MG63 (cell line): ENCODE data around the gene ATP10A. TPM values are rescaled to one million over a fixed set of nuclear protein-coding genes. Genes with fewer than 3 reads are reported as not detected.

Experiments
- DNase-seq: peaks from one replicate; pipeline ENCODE4 v3.0.0-alpha.2; 2020
- H3K27me3 ChIP-seq: fragments of 250-450 bp; sonication (Bioruptor Pico); 2 replicates; pipeline ENCODE4 v1.5.1; 2020; ENCODE audit warnings: mild to moderate bottlenecking, moderate library complexity
- H3K36me3 ChIP-seq: fragments of 250-450 bp; sonication (Bioruptor Pico); 2 replicates; pipeline ENCODE4 v1.5.1; 2020; ENCODE audit warnings: mild to moderate bottlenecking, moderate library complexity
- H3K4me3 ChIP-seq: fragments of 250-450 bp; sonication (Bioruptor Pico); 2 replicates; pipeline ENCODE4 v1.5.1; 2020; ENCODE audit warnings: mild to moderate bottlenecking, moderate library complexity
- H3K9me3 ChIP-seq: fragments of 250-450 bp; sonication (Bioruptor Pico); 2 replicates; pipeline ENCODE4 v1.5.1; 2020; ENCODE audit warnings: mild to moderate bottlenecking, moderate library complexity
- total RNA-seq: library from RNA; depleted of rRNA; stranded (reverse); fragments of >200 nt; shearing (Covaris generic); gene quantifications from 2 replicates; pipeline ENCODE4 v1.2.3, GENCODE V29; 2014; ENCODE audit warnings: low replicate concordance

Gene ATP10A
- total RNA-seq, 1 experiment from 2014 or later: 2.1 TPM

DNA sequence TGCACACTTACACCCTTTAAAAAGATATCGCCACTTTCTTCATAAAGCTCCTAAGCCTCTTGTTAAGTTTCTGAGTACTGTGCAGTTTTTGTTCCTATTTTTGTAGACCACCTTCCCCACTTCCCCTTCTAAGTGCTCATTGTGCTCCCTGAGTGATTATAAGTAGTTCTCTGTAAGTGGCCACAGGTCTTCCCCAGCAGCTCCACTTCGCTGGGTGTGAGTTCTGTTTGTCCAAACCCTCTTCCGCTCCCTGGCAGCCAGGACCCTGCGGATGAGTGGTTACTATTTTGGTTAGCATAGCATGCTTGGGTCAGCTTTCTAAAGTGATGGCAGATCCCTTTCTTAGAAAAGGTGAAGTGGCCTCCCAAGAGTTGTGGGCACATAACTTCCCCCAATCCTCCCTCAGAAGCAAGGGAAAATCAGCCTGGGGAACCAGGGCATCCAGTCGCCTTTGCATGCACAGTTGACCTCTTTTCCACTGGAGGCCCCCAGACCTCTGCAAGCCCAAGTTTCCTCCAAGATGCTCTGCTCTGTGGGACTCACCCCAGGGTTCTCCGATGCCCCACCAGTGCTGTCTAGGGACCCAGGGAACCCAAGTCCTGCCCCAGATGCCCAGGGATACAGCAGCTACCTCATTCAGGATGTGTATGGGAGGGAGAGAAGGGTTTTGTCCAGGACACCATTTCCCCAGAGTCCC, 69.6 kb downstream of the ATP10A start:
- H3K27me3 ChIP-seq: no peaks in the 10 kb centered on the region
- H3K9me3 ChIP-seq: no peaks in the 10 kb centered on the region
- H3K36me3 ChIP-seq: no peaks in the 10 kb centered on the region
- H3K4me3 ChIP-seq: no peak overlapping the region
- DNase-seq: no peak

GRCh38 chr15:25792128-25792527, 71.0 kb downstream of the ATP10A start:
- DNase-seq: no peak
- Histone ChIP-seq H3K27me3 (no peaks in the 10 kb centered on the region), H3K9me3 (no peaks in the 10 kb centered on the region), H3K36me3 (no peaks in the 10 kb centered on the region), H3K4me3 (no peak overlapping the region)

GRCh38 chr15:25790000-25790660, 73.0 kb downstream of the ATP10A start:
- Histone ChIP-seq H3K36me3 (no peaks in the 10 kb centered on the region), H3K4me3 (no peak overlapping the region), H3K9me3 (no peaks in the 10 kb centered on the region), H3K27me3 (no peaks in the 10 kb centered on the region)
- peak; percentile 61 for DNase-seq

DNA sequence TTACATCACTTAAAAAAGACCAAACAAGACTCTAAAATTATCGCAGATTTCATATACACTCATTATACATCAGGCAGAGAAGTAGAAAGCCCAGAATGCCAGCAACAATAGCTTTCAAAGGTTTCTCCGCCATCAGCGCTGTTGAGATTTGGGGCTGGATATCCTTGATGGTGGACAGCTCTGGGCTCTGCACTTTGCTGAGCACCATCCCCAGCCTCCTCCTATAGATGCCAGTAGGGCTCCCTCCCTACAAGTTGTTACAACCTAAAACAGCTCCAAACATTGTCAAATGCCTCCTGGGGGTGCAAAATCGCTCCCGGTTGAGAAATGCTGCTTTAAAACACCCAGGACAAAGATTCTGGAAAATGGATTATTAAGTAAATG, 73.5 kb downstream of the ATP10A start:
- no peaks in the 10 kb centered on the region for H3K27me3 ChIP-seq
- no peak overlapping the region for H3K4me3 ChIP-seq
- H3K36me3 ChIP-seq: no peaks in the 10 kb centered on the region
- DNase-seq: no peak
- H3K9me3 ChIP-seq: no peaks in the 10 kb centered on the region

- Histone ChIP-seq H3K36me3 (no peaks in the 10 kb centered on the region), H3K4me3 (no peak overlapping the region), H3K9me3 (no peaks in the 10 kb centered on the region), H3K27me3 (no peaks in the 10 kb centered on the region)
- no peak for DNase-seq
Measured at GRCh38 chr15:25789211-25789610, 73.9 kb downstream of the ATP10A start.

- DNase-seq: peak; percentile 54
- no peaks in the 10 kb centered on the region for H3K36me3 ChIP-seq
- H3K4me3 ChIP-seq: no peak overlapping the region
- no peaks in the 10 kb centered on the region for H3K9me3 ChIP-seq
- H3K27me3 ChIP-seq: no peaks in the 10 kb centered on the region
Measured at GRCh38 chr15:25787855-25788520, 75.1 kb downstream of the ATP10A start.

DNA sequence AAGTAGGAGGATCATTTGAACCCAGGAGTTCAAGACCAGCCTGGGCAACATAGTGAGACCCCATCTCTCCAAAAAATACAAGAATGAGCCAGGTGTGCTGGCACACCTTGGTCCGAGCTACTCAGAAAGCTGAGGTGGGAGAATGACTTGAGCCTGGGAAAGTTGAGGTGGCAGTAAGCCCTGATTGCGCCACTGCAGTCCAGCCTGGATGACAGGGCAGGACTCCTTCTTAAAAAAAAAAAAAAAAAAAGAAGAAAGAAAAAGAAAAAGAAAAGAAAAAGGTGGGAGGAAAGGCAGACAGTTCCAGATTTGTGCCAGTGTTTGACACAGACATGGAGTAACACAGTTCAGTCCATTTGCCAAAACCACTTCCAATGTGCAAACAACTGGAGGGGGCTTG, 75.7 kb downstream of the ATP10A start:
- Histone ChIP-seq H3K36me3 (no peaks in the 10 kb centered on the region), H3K27me3 (no peaks in the 10 kb centered on the region), H3K9me3 (no peaks in the 10 kb centered on the region), H3K4me3 (no peak overlapping the region)
- no peak for DNase-seq

GRCh38 chr15:25786040-25786439, 77.1 kb downstream of the ATP10A start:
- Histone ChIP-seq H3K4me3 (no peak overlapping the region), H3K36me3 (no peaks in the 10 kb centered on the region), H3K27me3 (no peaks in the 10 kb centered on the region), H3K9me3 (no peaks in the 10 kb centered on the region)
- DNase-seq: no peak

GRCh38 chr15:25785641-25786025, 77.5 kb downstream of the ATP10A start:
- no peaks in the 10 kb centered on the region for H3K9me3 ChIP-seq
- H3K27me3 ChIP-seq: no peaks in the 10 kb centered on the region
- no peak for DNase-seq
- H3K4me3 ChIP-seq: no peak overlapping the region
- no peaks in the 10 kb centered on the region for H3K36me3 ChIP-seq

DNA sequence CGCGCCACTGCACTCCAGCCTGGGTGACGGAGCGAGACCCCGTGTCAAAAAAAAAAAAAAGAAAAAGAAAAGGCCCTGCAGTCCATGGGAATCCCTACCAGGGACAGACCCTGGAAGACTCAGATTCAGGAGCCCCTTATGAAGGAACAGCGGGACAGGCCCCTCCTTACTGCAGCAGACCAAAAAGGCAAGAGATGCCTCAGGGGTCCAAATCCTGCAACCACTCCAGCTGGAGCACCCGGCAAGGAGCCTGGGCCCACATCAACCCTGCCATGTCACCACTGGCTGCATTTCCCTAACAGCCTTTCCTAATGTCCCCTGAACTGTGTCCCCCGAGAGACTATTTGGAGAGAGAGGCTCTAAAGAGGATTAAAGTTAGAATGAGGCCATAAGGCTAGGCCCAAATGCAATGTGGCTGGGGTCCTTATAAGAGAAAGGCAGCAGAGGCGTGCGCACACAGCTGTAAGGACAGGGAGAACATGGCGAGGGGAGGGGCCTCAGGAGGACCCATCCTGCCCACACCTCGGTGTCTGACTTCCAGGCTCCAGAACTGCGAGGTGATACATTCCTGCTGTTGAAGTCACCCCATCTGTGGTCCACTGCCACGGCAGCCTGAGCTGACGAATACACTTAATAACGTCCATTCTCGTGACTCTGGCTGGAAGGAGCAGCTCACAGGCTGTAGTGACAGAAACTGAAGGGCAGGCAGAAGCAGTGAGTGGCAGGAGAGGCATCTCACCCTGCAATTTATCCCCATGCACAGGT, 78.1 kb downstream of the ATP10A start:
- H3K4me3 ChIP-seq: no peak overlapping the region
- H3K36me3 ChIP-seq: no peaks in the 10 kb centered on the region
- no peaks in the 10 kb centered on the region for H3K27me3 ChIP-seq
- H3K9me3 ChIP-seq: no peaks in the 10 kb centered on the region
- DNase-seq: no peak

- H3K27me3 ChIP-seq: no peaks in the 10 kb centered on the region
- no peaks in the 10 kb centered on the region for H3K36me3 ChIP-seq
- DNase-seq: no peak
- no peak overlapping the region for H3K4me3 ChIP-seq
- no peaks in the 10 kb centered on the region for H3K9me3 ChIP-seq
Measured at GRCh38 chr15:25783607-25784540, 79.3 kb downstream of the ATP10A start.

- DNase-seq: no peak
Measured at GRCh38 chr15:25783134-25783533, 80.0 kb downstream of the ATP10A start.

DNA sequence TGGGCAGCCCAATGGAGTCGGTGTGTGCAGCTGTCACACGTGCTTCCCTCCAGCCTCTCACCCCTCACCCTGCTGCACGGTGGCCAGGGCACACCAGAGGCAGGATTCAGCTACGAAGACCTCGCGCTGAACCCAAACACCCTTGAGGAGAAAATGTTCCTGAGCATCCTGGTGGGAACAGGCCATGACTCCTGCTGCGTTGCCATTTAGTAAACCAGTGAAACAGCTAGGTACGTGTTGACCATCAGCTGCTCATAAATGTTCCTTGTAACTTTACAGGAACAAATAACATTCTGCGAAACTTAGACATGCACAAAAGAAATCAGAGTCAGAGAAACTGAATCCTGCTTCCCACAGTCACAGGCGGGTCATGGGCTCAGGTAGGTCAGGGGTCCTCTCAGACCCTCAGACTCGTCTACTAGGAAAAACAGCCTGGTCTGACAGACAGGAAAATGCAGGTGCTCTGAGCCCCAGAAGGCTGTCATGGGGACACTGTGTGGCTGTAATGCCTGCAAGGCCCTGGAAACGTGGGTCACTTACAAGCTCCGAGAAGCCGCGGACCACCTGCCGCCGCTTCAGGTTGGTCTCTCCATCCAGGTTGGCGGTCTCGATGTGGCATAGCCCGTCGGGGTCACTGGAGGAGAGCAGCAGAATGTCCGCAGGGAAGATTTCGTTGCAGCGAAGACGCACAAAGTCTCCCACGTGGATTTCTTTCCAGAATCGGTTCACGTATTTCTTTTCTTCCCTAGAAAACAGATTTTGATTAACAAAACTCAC, 82.5 kb downstream of the ATP10A start:
- no peaks in the 10 kb centered on the region for H3K9me3 ChIP-seq
- DNase-seq: no peak
- H3K27me3 ChIP-seq: no peaks in the 10 kb centered on the region
- H3K4me3 ChIP-seq: no peak overlapping the region
- H3K36me3 ChIP-seq: no peaks in the 10 kb centered on the region

More at GRCh38 chr15:25783134-25783533, 80.0 kb downstream of the ATP10A start:
- H3K9me3 ChIP-seq: no peaks in the 10 kb centered on the region
- H3K36me3 ChIP-seq: no peaks in the 10 kb centered on the region
- no peak overlapping the region for H3K4me3 ChIP-seq
- no peaks in the 10 kb centered on the region for H3K27me3 ChIP-seq

GRCh38 chr15:25778161-25778560, 85.0 kb downstream of the ATP10A start:
- no peaks in the 10 kb centered on the region for H3K36me3 ChIP-seq
- no peaks in the 10 kb centered on the region for H3K27me3 ChIP-seq
- no peak overlapping the region for H3K4me3 ChIP-seq
- no peaks in the 10 kb centered on the region for H3K9me3 ChIP-seq
- DNase-seq: no peak

DNA sequence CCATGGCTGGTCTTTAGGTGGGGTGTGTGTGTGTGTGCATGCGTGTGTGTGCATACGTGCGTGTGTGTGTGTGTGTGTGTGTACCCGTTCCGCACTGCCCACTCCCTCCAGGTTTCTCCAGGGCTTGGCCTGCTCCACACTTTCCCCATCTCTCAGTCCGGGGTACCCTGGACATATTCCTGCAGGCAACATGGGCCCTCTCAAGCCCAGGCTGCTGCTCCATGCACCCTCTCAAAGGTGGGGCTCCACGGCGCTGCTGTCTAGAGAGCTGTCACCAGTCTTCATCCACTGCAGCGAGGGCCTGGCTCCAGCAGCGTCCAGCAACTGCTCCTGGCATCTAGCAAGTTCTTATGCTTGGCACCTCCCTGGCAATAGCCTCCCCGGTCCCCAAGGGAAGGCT, 86.1 kb downstream of the ATP10A start:
- no peaks in the 10 kb centered on the region for H3K36me3 ChIP-seq
- DNase-seq: no peak
- H3K9me3 ChIP-seq: no peaks in the 10 kb centered on the region
- H3K27me3 ChIP-seq: no peaks in the 10 kb centered on the region
- H3K4me3 ChIP-seq: no peak overlapping the region
